Spinal cord (tissue), 10 donors: ENCODE results near the gene PAM. TPM values are rescaled to one million over a fixed set of nuclear protein-coding genes. Genes with fewer than 3 reads are reported as not detected.

Experiments
- DNase-seq, 6 donors: peaks; one replicate each; pipeline versions ENCODE4 v3.0.0 to v3.0.0-alpha.2; 2013 to 2015; ENCODE audit warnings: low spot score in 6 of 6, low read depth in 4 of 6
- H3K27ac ChIP-seq: one replicate; pipeline ENCODE4 v1.5.1; 2013; ENCODE audit warnings: low read depth, low read length, control low read depth
- H3K27me3 ChIP-seq: one replicate; pipeline ENCODE4 v1.6.1; 2013; ENCODE audit warnings: low read length; ENCODE audit not compliant: control insufficient read depth, insufficient read depth
- H3K36me3 ChIP-seq: one replicate; pipeline ENCODE4 v1.6.1; 2013; ENCODE audit warnings: low read length; ENCODE audit not compliant: control insufficient read depth, insufficient read depth
- H3K4me1 ChIP-seq: one replicate; pipeline ENCODE4 v1.6.1; 2013; ENCODE audit warnings: low read length; ENCODE audit not compliant: control insufficient read depth, insufficient read depth
- H3K4me3 ChIP-seq: one replicate; pipeline ENCODE4 v1.5.1; 2013; ENCODE audit warnings: low read depth, low read length, control low read depth
- H3K9me3 ChIP-seq: one replicate; pipeline ENCODE4 v1.6.1; 2013; ENCODE audit warnings: low read length; ENCODE audit not compliant: control insufficient read depth, insufficient read depth
- WGBS: methylation state at CpG from one replicate; pipeline ENCODE4 v1.1.5; 2013; ENCODE audit warnings: missing lambda C conversion rate; ENCODE audit not compliant: insufficient coverage; 5-methylcytosine and 5-hydroxymethylcytosine counted together
- polyA plus RNA-seq, 2 donors: library from polyadenylated mRNA; unstranded; fragments of 120-200 nt; gene quantifications; one replicate each; pipeline ENCODE4 v1.2.1, GENCODE V29; 2013; ENCODE audit not compliant: insufficient read length in 2 of 2
- total RNA-seq, 2 donors: library from RNA; depleted of rRNA in 1 of 2; stranded (reverse); fragments of 120-200 nt in 1 of 2; fragments of >200 nt in 1 of 2; gene quantifications; one replicate each; pipeline versions ENCODE4 v1.2.3 to v1.2.4, GENCODE V29; 2013 to 2014
- donor health status: healthy.

The PAM gene
- total and polyA plus RNA-seq, 4 donors = 127 to 201 (median 172) TPM

GRCh38 chr5:102790748-102791147, 35.6 kb downstream of the PAM start:
- no peak for DNase-seq
- no peak overlapping the region for H3K27ac ChIP-seq
- H3K9me3 ChIP-seq = no peaks in the 10 kb centered on the region
- H3K27me3 ChIP-seq = no peaks in the 10 kb centered on the region
- H3K4me3 ChIP-seq = no peak overlapping the region
- H3K4me1 ChIP-seq = peaks cover 2% of the 10 kb centered on the region
- H3K36me3 ChIP-seq = no peaks in the 10 kb centered on the region

DNA sequence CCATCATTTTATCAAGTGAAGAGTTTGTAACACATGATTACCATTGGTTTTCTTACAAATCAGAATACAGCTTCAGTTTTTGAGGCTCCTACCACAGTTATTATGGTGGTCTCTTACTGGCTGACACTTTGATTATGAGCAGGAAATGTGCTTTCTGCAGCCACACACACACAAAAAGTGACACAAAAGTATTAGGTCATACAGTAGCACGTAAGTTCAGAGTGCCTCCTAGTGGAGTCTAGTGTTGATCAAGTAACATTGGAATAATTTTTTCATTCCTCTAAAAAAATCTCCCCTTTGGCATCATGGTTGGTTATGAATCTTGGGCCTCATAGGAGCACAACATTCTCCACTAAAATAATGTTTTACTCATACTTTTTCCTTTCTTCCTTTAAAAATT, 37.6 kb downstream of the PAM start:
- no peak for DNase-seq
- Histone ChIP-seq H3K9me3 (no peaks in the 10 kb centered on the region), H3K4me1 (peaks cover 2% of the 10 kb centered on the region), H3K36me3 (no peaks in the 10 kb centered on the region), H3K4me3 (no peak overlapping the region), H3K27ac (no peak overlapping the region), H3K27me3 (no peaks in the 10 kb centered on the region)
- no CpG with 5 or more reads among the region's 1 CpG for WGBS

DNA sequence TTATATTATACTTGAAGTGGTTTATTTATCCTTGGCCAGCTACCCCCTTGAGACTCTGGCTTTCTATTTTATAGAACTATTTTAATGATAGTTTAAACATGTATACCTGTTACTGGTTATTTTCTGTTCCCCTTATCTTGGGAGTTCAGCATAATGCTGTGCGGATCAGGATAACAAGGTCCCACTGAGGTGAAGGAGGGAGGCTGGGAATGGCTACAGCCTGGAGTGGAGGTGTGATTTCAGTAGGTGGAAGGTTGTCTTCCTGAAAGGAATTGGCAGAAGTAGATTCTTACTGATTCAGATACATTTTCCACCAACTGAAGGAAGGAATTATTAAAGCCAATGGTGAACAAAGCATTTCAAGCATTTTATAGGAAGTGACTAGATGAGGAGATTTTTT, 38.9 kb downstream of the PAM start:
- 100% methylated on average over 1 of the region's 1 CpG for WGBS
- H3K4me3 ChIP-seq = no peak overlapping the region

GRCh38 chr5:102794677-102795331, 39.7 kb downstream of the PAM start:
- peaks cover 2% of the 10 kb centered on the region for H3K4me1 ChIP-seq
- H3K27ac ChIP-seq = no peak overlapping the region
- 88% methylated on average over 1 of the region's 3 CpGs for WGBS
- no peaks in the 10 kb centered on the region for H3K27me3 ChIP-seq
- no peaks in the 10 kb centered on the region for H3K9me3 ChIP-seq
- no peak for DNase-seq
- H3K4me3 ChIP-seq = no peak overlapping the region
- H3K36me3 ChIP-seq = no peaks in the 10 kb centered on the region

More for the DNA sequence above, 38.9 kb downstream of the PAM start:
- Histone ChIP-seq H3K9me3 (no peaks in the 10 kb centered on the region), H3K27ac (no peak overlapping the region), H3K36me3 (no peaks in the 10 kb centered on the region), H3K4me1 (peaks cover 2% of the 10 kb centered on the region), H3K27me3 (no peaks in the 10 kb centered on the region)
- no peak for DNase-seq

DNA sequence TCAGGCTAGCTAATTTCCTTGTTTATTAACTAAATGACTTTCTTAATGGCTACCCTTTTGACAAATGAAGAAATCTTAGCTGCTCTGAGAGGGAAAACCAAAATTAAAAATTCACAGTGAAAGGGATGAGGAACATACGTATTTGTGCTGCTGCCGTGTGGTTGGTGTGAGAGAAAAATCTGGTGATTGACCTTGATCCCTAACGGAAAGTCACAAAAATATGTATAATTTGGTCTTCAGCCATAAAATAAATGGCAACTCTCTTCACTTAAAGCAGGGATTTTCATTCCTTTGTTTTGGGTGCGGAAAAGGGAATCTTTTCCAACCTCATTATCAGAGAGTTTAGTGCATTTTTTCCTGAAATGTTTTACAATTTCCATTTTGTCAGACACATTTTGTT, 40.4 kb downstream of the PAM start:
- no peak overlapping the region for H3K27ac ChIP-seq
- no peaks in the 10 kb centered on the region for H3K36me3 ChIP-seq
- no peaks in the 10 kb centered on the region for H3K9me3 ChIP-seq
- DNase-seq = no peak
- H3K4me1 ChIP-seq = peaks cover 2% of the 10 kb centered on the region
- no peaks in the 10 kb centered on the region for H3K27me3 ChIP-seq
- no peak overlapping the region for H3K4me3 ChIP-seq
- no CpG with 5 or more reads among the region's 4 CpGs for WGBS

- Histone ChIP-seq H3K9me3 (no peaks in the 10 kb centered on the region), H3K4me3 (no peak overlapping the region), H3K27ac (no peak overlapping the region), H3K4me1 (peaks cover 2% of the 10 kb centered on the region), H3K36me3 (no peaks in the 10 kb centered on the region), H3K27me3 (no peaks in the 10 kb centered on the region)
- 94% methylated on average over 2 of the region's 2 CpGs for WGBS
- peak in 1 of 6 donors; percentile 67 for DNase-seq
These were observed 40.9 kb downstream of the PAM start for GRCh38 chr5:102796009-102796408.

- Histone ChIP-seq H3K27me3 (no peaks in the 10 kb centered on the region), H3K36me3 (no peaks in the 10 kb centered on the region), H3K4me3 (no peak overlapping the region), H3K27ac (no peak overlapping the region), H3K4me1 (peaks cover 2% of the 10 kb centered on the region), H3K9me3 (no peaks in the 10 kb centered on the region)
- DNase-seq = no peak
- WGBS = no CpG with 5 or more reads among the region's 2 CpGs
These were observed 41.4 kb downstream of the PAM start for GRCh38 chr5:102796498-102796897.

DNA sequence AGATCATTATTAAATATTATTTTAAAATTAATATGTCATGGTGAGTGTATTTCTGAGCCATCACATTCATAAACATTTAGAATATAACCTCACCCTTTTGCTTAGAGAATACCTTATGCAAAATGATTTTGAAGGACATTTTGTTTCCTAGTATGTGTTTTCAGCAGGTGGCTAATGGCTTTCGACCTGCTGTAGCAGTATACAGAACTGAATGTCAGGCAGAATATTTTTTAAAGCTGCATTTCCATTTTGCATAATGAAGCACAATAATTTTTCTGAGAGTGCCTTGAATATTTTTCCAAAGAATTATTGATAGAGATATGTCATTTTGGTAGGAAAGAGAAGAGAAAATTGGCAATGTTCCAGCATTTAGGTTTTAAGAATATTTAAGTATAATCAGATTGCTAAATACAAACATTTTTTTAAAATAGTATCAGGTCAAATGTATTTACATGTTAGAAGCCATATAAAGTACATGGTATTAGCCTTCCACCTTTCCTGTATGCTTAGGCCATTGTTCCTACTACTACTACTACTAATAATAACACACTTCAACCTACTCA, 42.3 kb downstream of the PAM start:
- DNase-seq = peak in 1 of 6 donors; percentile 69
- no peaks in the 10 kb centered on the region for H3K27me3 ChIP-seq
- no peaks in the 10 kb centered on the region for H3K9me3 ChIP-seq
- H3K4me3 ChIP-seq = no peak overlapping the region
- no CpG with 5 or more reads among the region's 1 CpG for WGBS
- H3K36me3 ChIP-seq = no peaks in the 10 kb centered on the region
- no peak overlapping the region for H3K27ac ChIP-seq
- H3K4me1 ChIP-seq = peaks cover 2% of the 10 kb centered on the region

DNA sequence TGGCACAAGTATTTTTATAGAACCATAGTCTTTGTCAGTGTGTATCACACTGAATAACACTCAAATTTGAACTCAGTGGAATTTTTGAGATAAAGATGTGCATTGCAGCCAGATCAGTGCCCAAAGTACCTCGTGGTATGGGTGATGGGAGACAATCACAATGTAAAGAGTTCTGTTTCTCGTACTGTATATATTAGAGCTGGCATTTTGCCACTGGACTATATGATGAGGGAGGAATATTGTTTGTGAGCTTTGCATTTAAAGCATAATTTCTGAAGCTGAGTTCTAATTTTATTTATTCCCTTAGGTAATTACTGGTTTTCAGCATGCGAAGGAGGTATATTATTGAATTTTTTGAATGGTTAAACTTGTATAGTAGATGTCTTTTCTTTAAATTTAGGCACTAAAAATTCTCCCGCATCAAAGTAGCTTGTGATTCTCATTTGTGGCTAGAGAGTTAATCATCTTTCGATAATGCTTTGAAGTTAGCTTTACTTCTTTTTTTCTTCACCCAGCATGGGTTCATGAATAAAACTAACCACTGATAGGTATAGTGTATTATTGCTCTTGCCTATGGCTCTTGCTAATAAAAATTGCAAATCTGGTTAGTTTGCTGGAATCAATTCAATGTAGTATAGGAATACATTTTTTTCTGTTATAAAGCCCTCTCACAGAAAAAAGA, 43.1 kb downstream of the PAM start:
- 74% methylated on average over 2 of the region's 5 CpGs for WGBS
- Histone ChIP-seq H3K4me1 (peaks cover 2% of the 10 kb centered on the region), H3K27me3 (no peaks in the 10 kb centered on the region), H3K4me3 (no peak overlapping the region), H3K27ac (no peak overlapping the region), H3K9me3 (no peaks in the 10 kb centered on the region), H3K36me3 (no peaks in the 10 kb centered on the region)
- DNase-seq = no peak

GRCh38 chr5:102799017-102799416, 43.9 kb downstream of the PAM start:
- H3K27me3 ChIP-seq = no peaks in the 10 kb centered on the region
- no peaks in the 10 kb centered on the region for H3K36me3 ChIP-seq
- no CpG with 5 or more reads among the region's 2 CpGs for WGBS
- H3K27ac ChIP-seq = no peak overlapping the region
- H3K9me3 ChIP-seq = no peaks in the 10 kb centered on the region
- no peak for DNase-seq
- no peak overlapping the region for H3K4me3 ChIP-seq
- H3K4me1 ChIP-seq = peaks cover 2% of the 10 kb centered on the region
